HG02943 (cell line): Measurements from ENCODE around the gene THADA.
"Not testable (repeated sequence)": the region's sequence is repeated elsewhere in the genome, so short reads cannot be mapped to it uniquely, and the experiment has no call there.

Experiments
- ATAC-seq: cut with Tn5 transposase; IDR thresholded peaks from one replicate; pipeline ENCODE4 v1.9.1; 2021; ENCODE audit warnings: mild to moderate bottlenecking, low read depth, moderate library complexity; ENCODE audit not compliant: unreplicated experiment

Gene THADA

GRCh38 chr2:43397821-43398220, 198.0 kb downstream of the THADA start:
- no peak for ATAC-seq

GRCh38 chr2:43397411-43397810, 198.4 kb downstream of the THADA start:
- ATAC-seq = no peak

- not testable (repeated sequence) for ATAC-seq
These were observed 199.5 kb downstream of the THADA start for GRCh38 chr2:43396344-43396743.

- no peak for ATAC-seq
These were observed 201.9 kb downstream of the THADA start for GRCh38 chr2:43393918-43394317.

- ATAC-seq = no peak
These were observed 204.0 kb downstream of the THADA start for GRCh38 chr2:43391878-43392215.

- ATAC-seq = no peak
These were observed 204.5 kb downstream of the THADA start for GRCh38 chr2:43391201-43391877.

GRCh38 chr2:43389581-43390466, 206.0 kb downstream of the THADA start:
- no peak for ATAC-seq

GRCh38 chr2:43388371-43388770, 207.5 kb downstream of the THADA start:
- no peak for ATAC-seq

- ATAC-seq = no peak
These were observed 208.5 kb downstream of the THADA start for GRCh38 chr2:43387092-43388062.

GRCh38 chr2:43386679-43387078, 209.2 kb downstream of the THADA start:
- ATAC-seq = not testable (repeated sequence)

- no peak for ATAC-seq
These were observed 211.7 kb downstream of the THADA start for GRCh38 chr2:43384143-43384542.

GRCh38 chr2:43383533-43383932, 212.3 kb downstream of the THADA start:
- no peak for ATAC-seq

- no peak for ATAC-seq
These were observed 216.3 kb downstream of the THADA start for GRCh38 chr2:43379494-43379893.

GRCh38 chr2:43377327-43377726, 218.5 kb downstream of the THADA start:
- ATAC-seq = no peak

GRCh38 chr2:43376523-43377198, 219.2 kb downstream of the THADA start:
- no peak for ATAC-seq

GRCh38 chr2:43375746-43376522, 219.9 kb downstream of the THADA start:
- ATAC-seq = no peak

GRCh38 chr2:43372416-43373081, 223.3 kb downstream of the THADA start:
- ATAC-seq = no peak

GRCh38 chr2:43370705-43371104, 225.1 kb downstream of the THADA start:
- no peak for ATAC-seq

GRCh38 chr2:43370146-43370545, 225.7 kb downstream of the THADA start:
- ATAC-seq = no peak
